H1 (cell line): ENCODE results near the gene BEAN1. TPM values are rescaled to one million over a fixed set of nuclear protein-coding genes. Genes with fewer than 3 reads are reported as not detected.
A peak's percentile ranks its signal among the peaks of the same experiment; 100 is the strongest.

ENCODE experiments used
- BACH1 ChIP-seq: IDR thresholded peaks from 2 replicates; pipeline ENCODE4 v1.6.1; 2012; ENCODE audit warnings: low read length, improper control_type of control experiment
- polyA plus RNA-seq, 7 experiments: library from polyadenylated mRNA; depleted of rRNA in 3 of 7; stranded (reverse) in 5 of 7; unstranded in 2 of 7; fragments of >200 nt in 5 of 7; fragments of 200-250 nt in 2 of 7; gene quantifications; 1 replicate in 5 of 7; 2 replicates in 1 of 7; 4 replicates in 1 of 7; pipeline versions ENCODE4 v1.2.1 to v1.2.3, GENCODE V29; 2011 to 2013; ENCODE audit warnings: missing spikeins in 2 of 7, mixed read lengths in 2 of 7
- total RNA-seq: library from RNA; stranded (reverse); fragmentation: NEBNext Ultra II Directional; extraction: Animal tissue kit (Norgen Biotek cat#: 25700); gene quantifications from 2 replicates; pipeline ENCODE4 v1.2.1, GENCODE V29; 2021
- TF ChIP-seq, protein P1 (sequence below): fragments of 300-600 bp; sonication (generic); IDR thresholded peaks from 2 replicates; pipeline ENCODE4 v1.7.1; 2012; ENCODE audit warnings: low read length, moderate library complexity, mild to moderate bottlenecking, inconsistent platforms; ENCODE audit not compliant: insufficient replicate concordance

Gene BEAN1
- total and polyA plus RNA-seq, 2 of the 8 experiments (the other 6 are each of a cell fraction or from before 2014, with no cell fraction given): 0.08 TPM; not detected in 1

DNA sequence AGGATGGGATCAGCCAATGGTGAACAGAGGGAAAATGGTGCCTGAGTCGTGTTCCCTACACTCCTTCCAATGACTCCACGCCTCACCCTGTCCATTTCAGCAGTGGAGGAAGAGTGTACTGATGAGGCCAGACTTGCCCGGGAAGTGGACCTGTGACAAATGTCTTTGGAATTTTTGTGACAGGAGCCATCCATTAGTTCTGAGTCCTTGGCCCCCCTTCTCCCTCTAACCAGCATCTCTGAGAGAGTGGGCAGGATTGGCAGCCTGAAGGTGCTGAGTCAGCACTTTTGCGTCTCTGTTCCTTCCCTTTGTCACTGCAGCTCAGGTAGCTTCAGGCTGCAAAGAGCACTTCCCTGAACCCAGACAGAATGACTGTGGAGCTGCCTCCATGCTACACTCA is 30.8 kb downstream of the BEAN1 start (continued):
- TF ChIP-seq, protein P1, sequence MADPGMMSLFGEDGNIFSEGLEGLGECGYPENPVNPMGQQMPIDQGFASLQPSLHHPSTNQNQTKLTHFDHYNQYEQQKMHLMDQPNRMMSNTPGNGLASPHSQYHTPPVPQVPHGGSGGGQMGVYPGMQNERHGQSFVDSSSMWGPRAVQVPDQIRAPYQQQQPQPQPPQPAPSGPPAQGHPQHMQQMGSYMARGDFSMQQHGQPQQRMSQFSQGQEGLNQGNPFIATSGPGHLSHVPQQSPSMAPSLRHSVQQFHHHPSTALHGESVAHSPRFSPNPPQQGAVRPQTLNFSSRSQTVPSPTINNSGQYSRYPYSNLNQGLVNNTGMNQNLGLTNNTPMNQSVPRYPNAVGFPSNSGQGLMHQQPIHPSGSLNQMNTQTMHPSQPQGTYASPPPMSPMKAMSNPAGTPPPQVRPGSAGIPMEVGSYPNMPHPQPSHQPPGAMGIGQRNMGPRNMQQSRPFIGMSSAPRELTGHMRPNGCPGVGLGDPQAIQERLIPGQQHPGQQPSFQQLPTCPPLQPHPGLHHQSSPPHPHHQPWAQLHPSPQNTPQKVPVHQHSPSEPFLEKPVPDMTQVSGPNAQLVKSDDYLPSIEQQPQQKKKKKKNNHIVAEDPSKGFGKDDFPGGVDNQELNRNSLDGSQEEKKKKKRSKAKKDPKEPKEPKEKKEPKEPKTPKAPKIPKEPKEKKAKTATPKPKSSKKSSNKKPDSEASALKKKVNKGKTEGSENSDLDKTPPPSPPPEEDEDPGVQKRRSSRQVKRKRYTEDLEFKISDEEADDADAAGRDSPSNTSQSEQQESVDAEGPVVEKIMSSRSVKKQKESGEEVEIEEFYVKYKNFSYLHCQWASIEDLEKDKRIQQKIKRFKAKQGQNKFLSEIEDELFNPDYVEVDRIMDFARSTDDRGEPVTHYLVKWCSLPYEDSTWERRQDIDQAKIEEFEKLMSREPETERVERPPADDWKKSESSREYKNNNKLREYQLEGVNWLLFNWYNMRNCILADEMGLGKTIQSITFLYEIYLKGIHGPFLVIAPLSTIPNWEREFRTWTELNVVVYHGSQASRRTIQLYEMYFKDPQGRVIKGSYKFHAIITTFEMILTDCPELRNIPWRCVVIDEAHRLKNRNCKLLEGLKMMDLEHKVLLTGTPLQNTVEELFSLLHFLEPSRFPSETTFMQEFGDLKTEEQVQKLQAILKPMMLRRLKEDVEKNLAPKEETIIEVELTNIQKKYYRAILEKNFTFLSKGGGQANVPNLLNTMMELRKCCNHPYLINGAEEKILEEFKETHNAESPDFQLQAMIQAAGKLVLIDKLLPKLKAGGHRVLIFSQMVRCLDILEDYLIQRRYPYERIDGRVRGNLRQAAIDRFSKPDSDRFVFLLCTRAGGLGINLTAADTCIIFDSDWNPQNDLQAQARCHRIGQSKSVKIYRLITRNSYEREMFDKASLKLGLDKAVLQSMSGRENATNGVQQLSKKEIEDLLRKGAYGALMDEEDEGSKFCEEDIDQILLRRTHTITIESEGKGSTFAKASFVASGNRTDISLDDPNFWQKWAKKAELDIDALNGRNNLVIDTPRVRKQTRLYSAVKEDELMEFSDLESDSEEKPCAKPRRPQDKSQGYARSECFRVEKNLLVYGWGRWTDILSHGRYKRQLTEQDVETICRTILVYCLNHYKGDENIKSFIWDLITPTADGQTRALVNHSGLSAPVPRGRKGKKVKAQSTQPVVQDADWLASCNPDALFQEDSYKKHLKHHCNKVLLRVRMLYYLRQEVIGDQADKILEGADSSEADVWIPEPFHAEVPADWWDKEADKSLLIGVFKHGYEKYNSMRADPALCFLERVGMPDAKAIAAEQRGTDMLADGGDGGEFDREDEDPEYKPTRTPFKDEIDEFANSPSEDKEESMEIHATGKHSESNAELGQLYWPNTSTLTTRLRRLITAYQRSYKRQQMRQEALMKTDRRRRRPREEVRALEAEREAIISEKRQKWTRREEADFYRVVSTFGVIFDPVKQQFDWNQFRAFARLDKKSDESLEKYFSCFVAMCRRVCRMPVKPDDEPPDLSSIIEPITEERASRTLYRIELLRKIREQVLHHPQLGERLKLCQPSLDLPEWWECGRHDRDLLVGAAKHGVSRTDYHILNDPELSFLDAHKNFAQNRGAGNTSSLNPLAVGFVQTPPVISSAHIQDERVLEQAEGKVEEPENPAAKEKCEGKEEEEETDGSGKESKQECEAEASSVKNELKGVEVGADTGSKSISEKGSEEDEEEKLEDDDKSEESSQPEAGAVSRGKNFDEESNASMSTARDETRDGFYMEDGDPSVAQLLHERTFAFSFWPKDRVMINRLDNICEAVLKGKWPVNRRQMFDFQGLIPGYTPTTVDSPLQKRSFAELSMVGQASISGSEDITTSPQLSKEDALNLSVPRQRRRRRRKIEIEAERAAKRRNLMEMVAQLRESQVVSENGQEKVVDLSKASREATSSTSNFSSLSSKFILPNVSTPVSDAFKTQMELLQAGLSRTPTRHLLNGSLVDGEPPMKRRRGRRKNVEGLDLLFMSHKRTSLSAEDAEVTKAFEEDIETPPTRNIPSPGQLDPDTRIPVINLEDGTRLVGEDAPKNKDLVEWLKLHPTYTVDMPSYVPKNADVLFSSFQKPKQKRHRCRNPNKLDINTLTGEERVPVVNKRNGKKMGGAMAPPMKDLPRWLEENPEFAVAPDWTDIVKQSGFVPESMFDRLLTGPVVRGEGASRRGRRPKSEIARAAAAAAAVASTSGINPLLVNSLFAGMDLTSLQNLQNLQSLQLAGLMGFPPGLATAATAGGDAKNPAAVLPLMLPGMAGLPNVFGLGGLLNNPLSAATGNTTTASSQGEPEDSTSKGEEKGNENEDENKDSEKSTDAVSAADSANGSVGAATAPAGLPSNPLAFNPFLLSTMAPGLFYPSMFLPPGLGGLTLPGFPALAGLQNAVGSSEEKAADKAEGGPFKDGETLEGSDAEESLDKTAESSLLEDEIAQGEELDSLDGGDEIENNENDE: no peak
- TF ChIP-seq BACH1: peak; percentile 88
